ENCODE results near the gene MUC16. TPM values are rescaled to one million over a fixed set of nuclear protein-coding genes. Genes with fewer than 3 reads are reported as not detected.
"Not testable (repeated sequence)": the region's sequence is repeated elsewhere in the genome, so short reads cannot be mapped to it uniquely, and the experiment has no call there.

The MUC16 gene
- total RNA-seq, result 1 to 10 TPM in 1 of 2 donors, under 1 TPM in 1; 0.03 to 1.1 TPM
- polyA plus RNA-seq (ENCODE audit: insufficient read length in 6 of 6), result under 1 TPM in 4 of 6 donors, not detected in 2; under 0.01 to 0.10 (median 0.04) TPM
- long read RNA-seq, donor 1, result 0 reads
- long read RNA-seq, donor 2, result 0 reads
- long read RNA-seq, donor 3, result 0 reads
- long read RNA-seq, donor 4, result 0 reads
- long read RNA-seq, donor 5, result 0 reads
- long read RNA-seq, donor 6, result 0 reads
- long read RNA-seq, donor 7, result 0 reads
- long read RNA-seq, donor 8, result 0 reads
- long read RNA-seq, donor 9, result 0 reads
- long read RNA-seq, donor 10, result 0 reads
- long read RNA-seq, donor 11, result 0 reads
- long read RNA-seq, donor 12, result 0 reads

GRCh38 chr19:9009935-9010651, at the start of gene MUC16:
MUC16 (minus strand) TSS chr19:9010409.
- Histone ChIP-seq H3K4me1 (no peaks in the 10 kb centered on the region), H3K4me3 (no peak within 1 kb of the TSS), H3K36me3 (no peaks in the 10 kb centered on the region), H3K9me3 (no peaks in the 10 kb centered on the region), H3K27me3 (peaks cover 0 to 48% of the 10 kb centered on the region in 2 donors), H3K27ac (no peak within 1 kb of the TSS)
- DNase-seq (no peak), ATAC-seq (no peak)
- TF ChIP-seq CTCF (IDR thresholded peaks at IDR 0.05), result no peak
- intact Hi-C loops (cut with DNase I), result no loop called here

GRCh38 chr19:9058905-9059667, 48.9 kb upstream of the MUC16 start:
- no peaks in the 10 kb centered on the region for H3K36me3 ChIP-seq
- intact Hi-C loops (cut with DNase I), result no loop called here
- H3K4me3 ChIP-seq, result no peak overlapping the region
- TF ChIP-seq CTCF (IDR thresholded peaks at IDR 0.05), result no peak
- peaks cover 0 to 44% of the 10 kb centered on the region in 2 donors for H3K27me3 ChIP-seq
- DNase-seq, result no peak
- ATAC-seq, result no peak
- H3K4me1 ChIP-seq, result no peaks in the 10 kb centered on the region
- no peaks in the 10 kb centered on the region for H3K9me3 ChIP-seq
- H3K27ac ChIP-seq, result no peak overlapping the region

GRCh38 chr19:9057505-9058258, 47.5 kb upstream of the MUC16 start:
- no peak for TF ChIP-seq CTCF (IDR thresholded peaks at IDR 0.05)
- H3K27me3 ChIP-seq, result peaks cover 0 to 53% of the 10 kb centered on the region in 2 donors
- no peaks in the 10 kb centered on the region for H3K4me1 ChIP-seq
- ATAC-seq, result no peak
- intact Hi-C loops (cut with DNase I), result no loop called here
- no peaks in the 10 kb centered on the region for H3K9me3 ChIP-seq
- H3K4me3 ChIP-seq, result no peak overlapping the region
- H3K27ac ChIP-seq, result no peak overlapping the region
- H3K36me3 ChIP-seq, result no peaks in the 10 kb centered on the region
- DNase-seq, result no peak

GRCh38 chr19:9056131-9056530, 45.9 kb upstream of the MUC16 start:
- H3K27me3 ChIP-seq, result peaks cover 0 to 53% of the 10 kb centered on the region in 2 donors
- ATAC-seq; H3K4me1 ChIP-seq; H3K36me3 ChIP-seq; intact Hi-C loops (cut with DNase I); H3K4me3 ChIP-seq; H3K27ac ChIP-seq; H3K9me3 ChIP-seq; DNase-seq: not testable (repeated sequence)

- DNase-seq, result no peak
These were observed 44.6 kb upstream of the MUC16 start for GRCh38 chr19:9054765-9055164.

More at GRCh38 chr19:9054765-9055164, 44.6 kb upstream of the MUC16 start:
- peaks cover 0 to 53% of the 10 kb centered on the region in 2 donors for H3K27me3 ChIP-seq
- no peaks in the 10 kb centered on the region for H3K36me3 ChIP-seq
- no peaks in the 10 kb centered on the region for H3K4me1 ChIP-seq
- intact Hi-C loops (cut with DNase I), result no loop called here
- H3K4me3 ChIP-seq, result no peak overlapping the region
- H3K27ac ChIP-seq, result no peak overlapping the region
- TF ChIP-seq CTCF (IDR thresholded peaks at IDR 0.05), result no peak
- ATAC-seq, result no peak
- no peaks in the 10 kb centered on the region for H3K9me3 ChIP-seq

Measured in left lung (tissue), 14 donors.